ENCODE data around the gene CISTR. TPM values are rescaled to one million over a fixed set of nuclear protein-coding genes. Genes with fewer than 3 reads are reported as not detected.

CISTR gene
- total and polyA plus RNA-seq, 7 donors, result not detected

- Histone ChIP-seq H3K36me3 (no peaks in the 10 kb centered on the region), H3K4me3 (no peak overlapping the region), H3K27me3 (peaks cover 0 to 33% (median 20%) of the 10 kb centered on the region in 3 donors), H3K27ac (no peak overlapping the region), H3K4me1 (peaks cover 0 to 37% (median 27%) of the 10 kb centered on the region in 4 donors), H3K9me3 (no peaks in the 10 kb centered on the region)
- 34 to 36% methylated on average over 22 of the region's 22 CpGs for WGBS, 2 donors
- no peak for DNase-seq
- intact Hi-C loops (cut with DNase I), result loop anchor here (5.0 kb wide), 1 partner anchor 206 kb away; no protein-coding TSS in a partner anchor
- TF ChIP-seq POLR2AphosphoS5 (IDR thresholded peaks at IDR 0.05) (no peak), POLR2A (IDR thresholded peaks at IDR 0.05) (no peak), CTCF (IDR thresholded peaks at IDR 0.05) (no peak), EP300 (IDR thresholded peaks at IDR 0.05) (no peak)
Measured at GRCh38 chr12:53748072-53748840, 3.5 kb downstream of the CISTR start.

- intact Hi-C loops (cut with DNase I), result loop anchor here (5.0 kb wide), 1 partner anchor 205 kb away; no protein-coding TSS in a partner anchor
- Histone ChIP-seq H3K36me3 (no peaks in the 10 kb centered on the region), H3K4me1 (peaks cover 0 to 25% (median 23%) of the 10 kb centered on the region in 4 donors), H3K9me3 (no peaks in the 10 kb centered on the region), H3K4me3 (no peak overlapping the region), H3K27ac (no peak overlapping the region), H3K27me3 (peaks cover 7 to 45% (median 31%) of the 10 kb centered on the region in 3 donors)
- no peak for TF ChIP-seq POLR2AphosphoS5 (IDR thresholded peaks at IDR 0.05)
- TF ChIP-seq CTCF (IDR thresholded peaks at IDR 0.05), result no peak
- TF ChIP-seq POLR2A (IDR thresholded peaks at IDR 0.05), result no peak
- no peak for TF ChIP-seq EP300 (IDR thresholded peaks at IDR 0.05)
- 27 to 30% methylated on average over 5 of the region's 5 CpGs for WGBS, 2 donors
- no peak for DNase-seq
Measured at GRCh38 chr12:53747095-53747494, 4.7 kb downstream of the CISTR start.

- Histone ChIP-seq H3K4me3 (no peak overlapping the region), H3K27me3 (peaks cover 10 to 49% (median 33%) of the 10 kb centered on the region in 3 donors), H3K4me1 (peaks cover 0 to 21% (median 19%) of the 10 kb centered on the region in 4 donors), H3K27ac (no peak overlapping the region), H3K36me3 (no peaks in the 10 kb centered on the region), H3K9me3 (no peaks in the 10 kb centered on the region)
- WGBS, 2 donors, result 0% methylated on average over 20 of the region's 20 CpGs
- peak; percentile 100 for TF ChIP-seq CTCF (IDR thresholded peaks at IDR 0.05)
- no peak for TF ChIP-seq POLR2A (IDR thresholded peaks at IDR 0.05)
- no peak for TF ChIP-seq EP300 (IDR thresholded peaks at IDR 0.05)
- TF ChIP-seq POLR2AphosphoS5 (IDR thresholded peaks at IDR 0.05), result peak in 2 of 4 donors; percentile 23 to 41
- intact Hi-C loops (cut with DNase I), result loop anchor here (1.0 to 5.0 kb wide), 2 partner anchors 45 to 204 kb away; no protein-coding TSS in a partner anchor
- peak; percentile 96 for DNase-seq
Measured at GRCh38 chr12:53746592-53747092, 5.1 kb downstream of the CISTR start.

GRCh38 chr12:53744751-53745150, 7.0 kb downstream of the CISTR start:
- no peak overlapping the region for H3K27ac ChIP-seq
- no peaks in the 10 kb centered on the region for H3K9me3 ChIP-seq
- H3K4me3 ChIP-seq, result no peak overlapping the region
- intact Hi-C loops (cut with DNase I), result loop anchor here (5.0 kb wide), 1 partner anchor 202 kb away; no protein-coding TSS in a partner anchor
- TF ChIP-seq POLR2A (IDR thresholded peaks at IDR 0.05) (no peak), POLR2AphosphoS5 (IDR thresholded peaks at IDR 0.05) (no peak), CTCF (IDR thresholded peaks at IDR 0.05) (no peak), EP300 (IDR thresholded peaks at IDR 0.05) (no peak)
- no peaks in the 10 kb centered on the region for H3K36me3 ChIP-seq
- no peak for DNase-seq
- peaks cover 0 to 10% (median 9%) of the 10 kb centered on the region in 4 donors for H3K4me1 ChIP-seq
- 47 to 70% methylated on average over 6 of the region's 6 CpGs for WGBS, 2 donors
- H3K27me3 ChIP-seq, result peaks cover 20 to 68% (median 51%) of the 10 kb centered on the region in 3 donors

Measured in sigmoid colon (tissue), 7 donors.